Ureter (tissue), 1 donor: ENCODE measurements around the gene EFNA5. TPM values are rescaled to one million over a fixed set of nuclear protein-coding genes. Genes with fewer than 3 reads are reported as not detected.

Experiments
- DNase-seq: peaks from one replicate; pipeline ENCODE4 v3.0.0-alpha.2; 2020; ENCODE audit warnings: low spot score
- total RNA-seq: library from RNA; stranded (reverse); gene quantifications from one replicate; pipeline ENCODE4 v1.2.4, GENCODE V29; 2023
- donor health status: DM: yes; HTN: yes; CAD: no.

Gene EFNA5
- total RNA-seq, 1 donor from 2014 or later: 60.4 TPM

- no peak for DNase-seq
Measured at GRCh38 chr5:107484281-107484680, 186.5 kb downstream of the EFNA5 start.

GRCh38 chr5:107483231-107484024, 187.3 kb downstream of the EFNA5 start:
- DNase-seq: no peak

- no peak for DNase-seq
Measured at GRCh38 chr5:107478068-107478641, 192.6 kb downstream of the EFNA5 start.

GRCh38 chr5:107477492-107477891, 193.2 kb downstream of the EFNA5 start:
- DNase-seq: no peak

DNA sequence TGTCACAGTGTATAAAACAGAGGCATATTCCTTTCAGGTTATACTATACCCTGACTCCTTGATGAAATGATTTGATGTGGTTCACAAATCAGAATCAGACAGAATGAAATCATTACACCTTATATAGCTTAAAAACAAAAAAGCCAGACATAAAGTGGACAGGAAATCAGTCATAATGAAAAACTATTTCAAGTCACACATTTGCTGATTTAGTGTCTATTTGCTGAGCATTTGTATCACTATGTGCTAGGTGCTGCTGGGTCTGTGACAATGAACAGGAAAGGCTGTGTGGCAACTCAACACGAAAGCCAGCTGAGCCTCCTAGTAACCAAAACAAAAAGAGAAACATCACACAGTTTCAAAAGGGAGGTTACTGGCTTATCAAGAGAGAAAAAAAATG, 194.0 kb downstream of the EFNA5 start:
- no peak for DNase-seq

DNA sequence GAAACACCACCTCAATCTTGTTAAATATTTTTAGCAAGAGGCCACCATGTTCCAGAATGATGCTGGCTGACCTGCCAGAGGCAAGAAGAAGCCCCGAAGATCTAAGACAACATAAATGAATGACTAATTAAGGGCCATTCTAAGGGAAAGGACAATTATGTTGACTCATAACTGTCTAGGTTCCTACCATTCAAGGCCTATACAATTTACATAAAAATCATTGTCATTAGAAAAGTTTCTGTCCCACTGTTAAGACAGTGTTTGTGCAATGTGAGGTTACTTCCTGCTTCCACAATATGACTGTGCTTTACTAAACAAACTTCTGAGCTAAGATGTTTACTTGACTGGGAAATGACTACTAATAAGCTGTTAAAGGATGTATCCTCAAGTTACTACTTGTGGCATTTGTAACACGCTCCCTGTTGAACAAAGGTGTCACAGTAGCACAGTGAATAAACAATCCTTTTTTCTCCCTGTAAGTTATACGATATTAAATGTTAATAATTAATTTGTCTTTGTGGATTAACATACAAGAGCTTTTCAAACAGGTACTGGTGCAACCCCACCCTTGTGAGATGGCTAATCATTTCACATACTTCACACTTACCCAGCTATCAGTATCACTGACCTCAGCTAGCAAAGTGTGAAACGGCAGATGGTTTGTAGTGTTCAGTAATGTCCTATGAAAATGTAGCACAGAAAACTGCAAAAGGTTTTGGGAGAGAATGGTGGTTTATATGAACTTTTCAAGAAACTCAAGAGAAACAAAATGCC, 195.8 kb downstream of the EFNA5 start:
- no peak for DNase-seq

DNA sequence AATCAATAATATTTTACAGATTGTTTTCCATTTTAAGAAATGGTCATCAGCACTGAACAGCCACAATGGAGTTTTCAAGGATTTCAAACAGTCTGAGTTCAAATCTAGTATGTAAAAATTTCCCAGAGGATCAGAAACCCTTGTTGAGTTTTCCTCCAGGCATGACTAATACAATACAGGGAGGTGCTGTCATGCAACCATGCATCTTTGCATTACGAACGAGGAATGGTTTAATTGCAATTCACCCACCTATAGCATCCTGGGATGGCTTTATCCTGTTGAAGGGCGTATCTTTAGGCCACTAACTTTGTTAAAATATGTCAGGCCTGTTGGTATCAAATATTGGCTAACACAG, 196.4 kb downstream of the EFNA5 start:
- DNase-seq: no peak

DNA sequence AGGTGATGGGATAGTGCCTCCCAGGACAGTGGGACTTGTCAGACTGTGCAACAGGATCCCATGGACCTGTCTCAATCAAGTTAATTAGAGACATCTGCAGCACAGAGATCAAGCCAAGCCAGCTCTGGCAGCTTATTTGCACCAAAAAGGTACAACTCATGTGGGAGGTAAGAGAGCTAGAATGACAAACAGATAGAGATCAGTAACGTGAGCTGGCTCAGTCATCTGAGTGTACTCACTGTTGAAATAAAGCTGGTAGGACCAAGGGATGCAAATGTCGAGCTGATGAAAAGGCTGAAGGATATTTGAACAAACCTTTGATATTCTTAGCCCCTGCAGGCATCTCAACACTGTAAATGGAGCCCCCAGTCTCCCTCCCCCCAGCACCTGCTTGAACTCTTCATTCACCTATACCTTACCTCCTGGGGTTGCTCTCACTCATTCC, 198.1 kb downstream of the EFNA5 start:
- no peak for DNase-seq

GRCh38 chr5:107470295-107470582, 200.5 kb downstream of the EFNA5 start:
- no peak for DNase-seq

DNA sequence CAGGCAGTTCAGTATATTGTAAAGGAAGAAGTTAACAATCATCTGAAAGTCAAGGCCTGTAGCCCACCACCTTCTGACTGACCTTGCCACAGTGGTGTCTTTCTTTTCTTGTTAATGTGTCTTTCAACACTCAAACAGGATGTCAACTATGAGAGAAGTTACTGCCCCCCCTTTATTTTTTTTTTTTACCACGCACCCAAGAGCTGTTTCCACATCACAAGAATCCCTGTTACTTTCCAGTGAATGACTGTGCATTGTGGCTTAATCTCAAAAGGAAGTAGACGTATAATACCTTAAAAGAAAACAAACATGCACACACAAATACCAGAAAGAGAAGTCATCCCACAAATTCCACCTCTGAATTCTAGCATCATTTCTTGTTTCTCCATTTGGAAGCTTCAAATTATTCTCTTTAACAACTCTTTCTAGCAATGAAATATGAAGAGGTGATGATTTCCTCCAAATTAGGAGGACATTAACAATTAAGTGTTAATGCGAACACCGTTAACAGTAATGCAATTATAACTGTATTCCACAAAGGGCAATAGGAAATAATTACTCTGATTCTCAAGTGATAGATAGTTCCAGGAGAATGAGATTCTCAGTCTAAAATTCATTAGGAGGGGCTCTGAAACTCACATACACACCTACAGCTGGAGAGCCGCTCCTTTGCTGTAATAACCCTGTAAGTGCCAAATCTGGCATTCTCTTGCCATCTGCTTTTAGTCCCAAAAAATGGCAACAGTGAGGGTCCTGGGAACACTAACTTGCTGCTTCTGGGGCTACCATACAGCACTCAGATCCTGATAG, 201.0 kb downstream of the EFNA5 start:
- no peak for DNase-seq

- DNase-seq: no peak
Measured at GRCh38 chr5:107469064-107469463, 201.7 kb downstream of the EFNA5 start.

DNA sequence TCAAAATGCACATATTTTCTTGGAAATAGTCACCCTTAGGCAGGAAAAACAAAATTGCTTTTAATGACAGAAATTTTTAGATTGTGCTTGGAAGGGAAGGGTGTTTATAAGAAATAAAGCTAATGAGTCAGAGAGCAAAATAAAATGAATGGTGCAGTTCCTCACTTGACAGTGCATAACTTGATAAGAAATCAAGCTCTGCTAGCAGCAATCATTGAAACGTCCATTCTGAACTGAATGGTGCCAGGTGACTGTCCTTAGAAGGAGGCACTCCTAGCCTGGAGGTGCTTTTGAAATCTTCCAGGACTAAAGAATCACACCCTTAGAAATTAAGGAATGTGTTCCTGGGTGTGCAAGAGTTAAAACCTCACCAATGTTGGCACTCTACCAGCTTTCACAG, 202.5 kb downstream of the EFNA5 start:
- DNase-seq: no peak

- DNase-seq: no peak
Measured at GRCh38 chr5:107467137-107467932, 203.4 kb downstream of the EFNA5 start.

DNA sequence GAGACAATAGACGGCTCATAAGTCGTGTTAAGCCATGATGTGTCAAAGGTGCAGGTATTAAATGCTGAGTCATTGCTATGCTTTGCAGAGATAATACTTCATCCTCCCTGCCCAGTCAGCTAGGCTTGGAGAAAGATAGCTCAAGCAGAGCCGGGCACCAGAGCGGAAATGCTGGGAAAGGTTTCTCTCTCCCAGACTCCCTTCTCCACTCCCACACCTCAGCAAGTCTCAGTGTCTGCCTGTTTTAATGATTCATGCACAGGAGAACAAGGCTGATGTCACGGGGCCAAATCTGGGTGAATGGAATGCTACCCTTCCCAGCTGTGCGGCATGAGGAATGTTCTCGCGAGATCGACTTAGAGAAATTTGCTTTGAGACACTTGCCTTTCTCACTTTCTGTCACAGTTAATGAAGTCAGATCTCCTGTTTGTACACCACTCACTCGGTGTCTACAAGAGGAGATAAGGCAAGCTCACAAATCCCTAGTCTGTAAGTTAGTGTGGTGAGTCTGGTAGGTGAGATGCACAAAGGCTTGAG, 204.4 kb downstream of the EFNA5 start:
- DNase-seq: no peak

GRCh38 chr5:107464876-107465275, 205.9 kb downstream of the EFNA5 start:
- no peak for DNase-seq

DNA sequence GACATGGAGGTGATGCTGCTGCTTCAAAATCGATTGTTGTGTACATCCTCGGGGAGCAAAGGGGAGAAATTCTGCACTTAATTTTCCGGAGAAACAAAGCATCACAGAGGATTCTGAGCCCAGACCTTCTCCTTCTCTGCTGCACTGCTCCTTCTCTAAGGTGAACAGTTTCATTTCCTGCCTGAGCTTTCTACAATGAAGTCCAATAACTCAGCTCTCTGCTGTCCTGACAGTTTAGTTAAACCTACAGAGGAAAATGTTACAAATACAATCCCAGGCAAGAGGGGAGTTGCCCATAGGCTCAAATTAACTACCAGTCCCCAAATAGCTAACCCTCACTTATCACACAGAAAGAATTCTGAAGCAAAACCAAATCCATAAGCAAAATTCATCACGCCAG, 206.3 kb downstream of the EFNA5 start:
- DNase-seq: no peak

DNA sequence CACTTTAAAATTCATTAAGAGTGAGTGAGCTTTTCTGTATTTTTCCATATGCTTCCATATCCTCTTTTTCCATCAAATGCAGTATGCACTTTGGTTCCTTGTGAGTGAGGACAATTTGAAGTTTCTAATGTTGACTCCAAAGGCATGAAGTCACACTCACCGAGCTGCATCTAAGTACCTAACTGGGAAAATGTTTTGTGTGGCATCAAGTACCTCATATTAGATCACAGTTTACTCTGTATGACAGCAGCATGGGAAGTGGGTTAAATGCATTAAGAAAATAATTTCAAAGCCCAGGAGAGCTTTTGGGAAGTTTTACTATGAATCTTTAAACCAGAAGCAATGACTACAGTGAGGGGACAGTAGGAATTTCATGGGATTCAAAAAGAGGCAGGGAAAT, 207.0 kb downstream of the EFNA5 start:
- no peak for DNase-seq

DNA sequence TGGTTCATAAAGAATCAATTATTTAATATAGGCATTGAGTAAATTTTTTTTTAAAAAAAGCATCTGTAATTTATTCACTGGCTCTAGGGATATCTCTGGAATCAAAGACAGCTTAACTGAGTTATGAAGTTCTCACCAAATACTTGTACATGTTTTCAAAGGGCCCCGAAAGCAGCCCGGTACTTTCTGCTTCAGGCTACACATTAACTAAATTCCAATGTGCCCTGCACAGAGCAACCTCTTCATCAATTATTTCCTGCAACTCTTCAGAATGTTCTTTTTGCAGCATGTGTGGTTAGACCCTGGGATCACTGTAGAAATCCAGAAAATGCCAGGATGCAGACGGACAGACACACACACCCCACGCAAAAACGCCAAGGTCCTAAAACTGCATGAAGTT, 209.0 kb downstream of the EFNA5 start:
- no peak for DNase-seq

DNA sequence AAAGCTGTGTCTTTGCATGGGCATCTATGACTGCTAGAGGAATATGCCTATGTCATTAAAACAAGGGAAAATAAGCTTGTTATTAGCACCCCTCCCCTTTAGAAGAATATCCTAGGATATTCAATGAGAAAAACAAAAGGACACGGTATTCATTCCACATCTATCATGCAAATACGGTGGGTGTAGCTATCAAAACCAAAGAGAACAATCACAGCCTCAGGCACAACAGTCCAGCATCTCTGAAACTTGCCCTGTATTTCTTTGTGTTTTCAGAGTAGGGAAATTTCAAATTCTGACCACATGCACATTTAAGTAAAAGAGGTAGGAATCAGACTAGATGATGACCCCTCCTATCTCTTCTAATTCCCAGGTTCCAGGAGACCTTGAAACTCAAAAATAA, 209.9 kb downstream of the EFNA5 start:
- DNase-seq: no peak

DNA sequence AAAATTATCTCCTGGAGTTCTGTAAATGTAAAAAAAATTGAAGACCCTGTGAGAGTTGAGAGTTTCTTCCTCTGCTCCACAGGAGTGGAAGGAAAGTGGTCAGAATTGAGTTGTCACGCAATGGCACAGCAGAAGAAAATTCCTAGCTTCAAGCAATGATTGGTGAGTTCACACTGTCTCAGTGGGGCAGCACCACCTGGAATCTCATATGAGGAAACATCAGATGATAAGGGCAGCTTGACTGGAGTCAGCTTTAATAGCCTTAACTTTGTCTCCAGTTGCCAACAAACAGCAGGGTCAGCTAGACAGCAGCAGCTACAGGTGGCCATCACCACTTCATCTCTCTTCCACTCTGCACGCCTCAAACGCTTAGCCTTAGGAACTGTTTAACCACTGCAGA, 211.1 kb downstream of the EFNA5 start:
- no peak for DNase-seq

- no peak for DNase-seq
Measured at GRCh38 chr5:107458322-107458721, 212.4 kb downstream of the EFNA5 start.
